HG03521 (cell line): ENCODE measurements around the gene LRRC27.

Source experiments
- ATAC-seq: cut with Tn5 transposase; IDR thresholded peaks from one replicate; pipeline ENCODE4 v1.9.1; 2021; ENCODE audit warnings: mild to moderate bottlenecking, moderate library complexity; ENCODE audit not compliant: unreplicated experiment

The LRRC27 gene

DNA sequence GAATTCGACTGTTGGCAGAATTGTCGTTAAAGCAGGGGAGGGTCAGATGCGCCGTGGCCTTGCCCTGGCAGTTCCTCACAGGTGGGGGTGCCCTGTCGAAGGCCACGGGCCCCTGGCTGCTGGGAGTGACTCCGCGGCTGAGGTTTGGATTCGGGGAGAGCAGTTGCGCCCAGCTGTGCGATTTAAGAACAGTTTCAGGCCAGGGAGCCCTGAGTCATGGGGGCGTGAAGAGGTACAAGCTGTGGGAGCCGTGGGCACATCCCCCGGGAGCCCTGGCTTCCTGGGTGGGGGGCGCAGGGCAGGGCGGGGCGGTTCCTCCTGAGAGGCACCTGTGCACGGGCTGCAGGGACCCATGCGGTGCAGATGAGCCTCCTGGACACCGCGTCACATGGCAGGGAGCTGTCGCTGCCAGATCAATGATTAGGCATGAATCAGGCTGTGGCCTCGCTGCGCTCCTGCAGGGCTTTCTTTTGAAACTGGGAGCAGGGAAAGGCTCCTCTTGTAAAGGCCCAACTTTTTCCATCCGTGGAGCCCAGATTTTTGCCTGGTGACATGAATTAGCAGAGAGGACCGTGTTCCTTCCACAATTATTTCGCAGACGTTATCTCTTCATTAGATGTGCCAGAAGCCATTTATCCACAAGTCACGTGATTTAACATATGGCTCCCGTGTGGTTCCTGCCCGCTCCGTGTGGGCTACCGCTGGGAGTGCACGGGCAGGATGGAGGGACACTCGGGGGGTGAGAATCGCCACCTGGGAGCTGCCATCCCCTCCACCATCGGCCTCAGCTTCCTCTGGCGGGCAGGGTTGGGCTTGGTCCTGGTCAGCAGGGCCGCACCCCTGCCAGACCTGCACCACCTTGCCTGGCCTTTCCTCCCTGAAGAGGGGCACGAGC lies 65.9 kb downstream of the LRRC27 start:
- peak; percentile 6 for ATAC-seq

DNA sequence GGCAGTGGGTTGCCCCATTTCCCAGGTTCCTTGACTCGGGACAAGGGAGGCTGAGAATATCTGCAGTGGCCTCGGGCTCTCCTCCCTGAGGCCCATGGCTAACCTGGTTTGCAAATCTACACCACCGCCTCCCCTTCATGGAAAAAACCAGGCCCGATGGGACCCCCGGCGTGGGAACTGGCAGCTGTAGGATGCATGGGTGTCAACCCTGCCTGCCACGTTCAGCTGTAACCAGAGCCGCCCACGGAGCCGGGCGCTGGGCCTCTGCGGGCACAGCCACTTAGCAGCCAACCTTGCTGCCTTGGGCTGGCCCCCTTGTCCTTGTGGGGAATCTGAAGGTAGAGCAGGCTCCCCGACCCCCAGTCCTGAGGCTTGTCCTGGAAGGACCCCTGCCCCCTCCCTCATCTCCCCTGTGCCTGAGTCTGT lies 66.6 kb downstream of the LRRC27 start:
- no peak for ATAC-seq

DNA sequence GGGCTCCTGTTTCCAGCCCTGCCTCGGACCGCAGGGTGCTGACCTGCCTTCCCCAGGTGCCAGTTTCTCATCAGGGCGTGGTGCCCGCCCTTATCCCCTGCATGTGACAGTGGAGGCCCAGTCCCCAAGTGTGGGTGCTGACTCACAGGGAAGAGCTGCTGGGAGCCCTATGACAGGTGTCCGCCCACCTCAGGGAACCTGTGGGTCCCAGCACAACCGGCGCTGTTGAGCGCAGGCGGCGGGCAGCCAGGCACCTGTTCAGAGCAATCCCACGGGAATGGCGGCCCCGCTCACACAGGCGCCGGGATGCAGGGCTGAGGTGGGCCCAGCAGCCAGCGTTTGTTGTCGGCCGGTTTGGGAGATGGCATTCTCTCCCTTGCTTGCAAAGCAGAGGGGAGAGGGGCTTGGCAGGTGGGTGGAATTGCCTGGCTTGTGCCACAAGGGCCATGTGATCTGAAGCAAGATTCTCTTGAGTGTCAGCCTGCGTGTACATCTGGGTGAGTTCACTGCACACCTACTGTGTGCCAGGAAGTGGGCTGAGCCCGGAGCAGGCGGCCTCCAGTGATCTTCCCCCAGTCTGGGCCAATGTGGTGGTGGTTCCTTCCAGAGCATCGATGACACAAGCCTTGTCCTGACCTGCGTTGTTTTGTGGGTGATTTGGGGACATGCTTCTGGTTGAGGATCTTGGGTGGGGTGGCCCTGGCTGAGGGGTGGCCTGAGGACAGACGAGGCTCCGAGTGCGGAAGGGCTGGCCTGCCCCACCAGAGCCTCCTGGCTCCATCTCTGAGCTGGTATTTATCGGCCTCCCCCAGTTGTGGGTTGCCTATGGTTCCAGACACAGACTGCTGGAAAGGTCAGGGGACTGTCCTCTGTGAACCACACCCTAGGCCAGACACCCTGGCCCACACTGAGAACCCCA lies 67.4 kb downstream of the LRRC27 start:
- ATAC-seq: no peak

DNA sequence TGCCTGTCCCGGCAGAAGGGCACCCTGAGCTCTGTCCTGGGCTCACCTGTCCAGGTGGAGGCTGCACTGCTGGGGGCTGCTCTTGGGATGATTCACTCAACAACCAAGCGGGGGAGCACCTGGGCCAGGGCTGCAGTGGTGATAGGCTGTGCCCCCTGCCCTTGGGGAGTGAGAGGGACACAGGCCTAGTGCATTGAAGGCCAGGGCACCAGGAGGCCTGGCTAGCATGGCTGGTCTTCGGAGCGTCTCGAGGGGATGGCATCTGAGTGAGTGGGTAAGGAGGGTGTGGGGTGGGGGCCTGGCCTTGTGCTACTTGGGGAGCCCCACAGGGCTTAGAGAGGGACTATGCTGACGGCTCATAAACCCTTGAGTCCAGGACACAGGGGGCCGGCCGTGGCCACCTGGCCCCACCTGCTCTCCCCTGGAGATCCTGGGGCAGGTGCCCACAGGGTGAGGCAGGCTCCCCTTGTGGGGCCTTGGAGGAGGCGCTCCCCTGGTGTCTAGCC lies 68.1 kb downstream of the LRRC27 start:
- no peak for ATAC-seq

DNA sequence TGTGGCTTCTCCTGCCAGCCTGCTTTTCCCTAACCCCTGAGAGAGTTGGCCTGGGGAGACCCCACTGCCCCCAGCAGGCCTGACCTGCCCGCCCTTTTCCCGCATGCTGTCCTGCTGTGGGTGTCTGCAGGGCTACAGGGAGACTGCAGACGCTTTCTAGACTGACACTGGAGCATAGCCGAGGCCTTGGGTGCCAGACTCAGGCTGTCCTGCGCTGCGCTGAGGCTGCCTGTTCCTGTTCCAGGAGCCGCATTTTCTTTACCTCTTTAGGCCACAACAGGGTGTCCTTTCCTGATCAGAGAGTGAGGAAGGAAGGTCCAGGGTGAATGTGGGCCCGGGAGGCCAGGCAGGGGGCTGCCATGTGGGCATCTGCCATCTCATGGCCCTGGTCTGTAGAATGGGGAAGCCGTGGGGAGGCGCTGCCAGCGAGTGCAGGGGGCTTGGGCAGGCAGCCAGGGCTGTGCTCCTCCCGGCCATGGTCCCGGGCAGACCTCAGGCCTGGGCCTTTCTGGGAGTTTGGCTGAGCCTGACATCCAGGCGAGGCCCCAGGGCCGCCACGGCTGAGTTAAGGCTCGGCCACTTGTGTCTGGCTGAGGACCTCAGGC lies 68.7 kb downstream of the LRRC27 start:
- ATAC-seq: no peak

DNA sequence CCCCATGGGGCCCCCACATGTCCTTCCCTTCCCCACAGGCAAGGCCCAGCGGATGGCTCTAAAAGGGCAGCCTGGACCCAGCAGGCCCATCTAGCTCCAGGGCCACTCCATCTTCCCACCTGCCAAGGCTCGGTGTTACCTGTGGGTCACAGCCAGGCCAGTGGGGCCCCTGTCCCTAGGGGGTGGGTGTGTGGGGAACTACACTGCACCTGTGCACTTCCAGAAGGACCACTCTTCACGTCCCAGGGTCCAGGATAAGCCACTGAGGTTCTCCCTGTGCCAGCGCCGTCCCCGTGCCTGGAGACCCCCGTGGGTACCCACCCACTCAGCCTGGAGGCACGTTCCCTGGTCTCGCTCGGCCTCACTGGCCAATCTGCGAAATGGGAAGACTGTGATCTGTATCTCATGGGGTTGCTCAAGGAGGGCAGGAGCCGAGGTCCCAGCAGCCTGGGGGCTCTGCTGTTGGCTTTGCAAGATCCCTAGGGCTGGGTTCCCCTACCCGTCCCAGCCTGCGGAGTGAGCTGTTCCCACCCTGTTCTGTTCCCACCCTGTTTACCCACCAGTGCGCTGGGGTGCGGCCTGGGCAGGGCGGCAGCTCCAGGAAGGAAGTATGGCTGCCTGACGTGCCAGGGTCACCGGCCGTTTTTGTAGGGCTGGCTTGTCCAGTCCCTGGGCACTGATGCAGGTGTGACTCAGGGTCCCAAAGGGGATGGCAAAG lies 69.6 kb downstream of the LRRC27 start:
- ATAC-seq: no peak

DNA sequence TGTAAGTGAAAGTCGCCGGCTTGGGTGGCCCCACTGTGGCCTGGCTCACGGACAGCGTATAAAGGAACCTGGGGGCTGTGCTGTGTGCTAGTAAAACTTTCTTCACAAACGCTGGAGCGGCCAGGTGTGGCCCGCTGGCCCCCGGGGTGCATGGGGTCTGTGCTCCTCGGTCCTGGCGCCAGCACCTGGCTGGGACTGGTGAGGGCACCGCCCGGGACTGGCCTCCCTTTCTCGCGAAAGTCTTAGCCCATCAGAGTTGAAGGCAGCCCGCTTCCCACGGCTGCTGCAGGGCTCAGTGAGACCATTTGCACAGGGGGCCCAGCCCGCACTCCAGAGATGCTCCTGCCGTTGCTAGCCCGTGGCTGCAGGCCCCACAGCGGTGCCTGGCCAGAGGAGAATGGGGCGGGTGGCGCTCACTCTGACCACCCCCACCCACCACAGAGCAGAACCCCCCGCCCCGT lies 70.8 kb downstream of the LRRC27 start:
- no peak for ATAC-seq

DNA sequence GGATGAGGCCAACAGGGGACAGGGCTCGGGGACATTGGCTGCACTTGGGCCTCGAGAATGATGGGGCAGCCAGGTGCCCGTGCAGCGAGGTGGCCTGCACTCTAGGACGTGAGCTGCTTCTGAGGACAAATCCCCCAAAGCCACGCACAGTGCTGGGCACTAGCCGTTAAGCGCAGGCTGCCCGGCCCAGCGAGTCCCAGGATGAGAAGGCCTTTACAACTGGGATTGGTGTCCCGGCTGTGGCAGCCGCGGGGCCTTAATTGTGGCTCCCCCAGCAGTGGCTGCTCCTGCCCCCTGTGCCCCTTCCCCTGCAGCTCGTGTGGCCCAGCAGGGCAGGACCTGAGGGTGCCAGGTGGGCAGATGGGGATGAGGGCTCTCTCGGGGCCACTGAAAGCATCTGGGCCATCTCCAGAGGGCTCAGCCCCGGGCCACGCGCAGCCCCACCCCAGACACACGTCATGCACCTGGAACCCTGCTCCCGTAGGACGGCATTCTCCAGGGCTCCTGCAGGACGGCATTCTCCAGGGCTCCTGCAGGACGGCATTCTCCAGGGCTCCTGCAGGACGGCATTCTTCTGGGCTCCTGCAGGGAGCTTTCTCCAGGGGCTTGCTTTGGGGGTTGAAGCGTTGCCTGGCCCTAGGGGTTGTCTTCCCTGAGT lies 71.6 kb downstream of the LRRC27 start:
- ATAC-seq: no peak

DNA sequence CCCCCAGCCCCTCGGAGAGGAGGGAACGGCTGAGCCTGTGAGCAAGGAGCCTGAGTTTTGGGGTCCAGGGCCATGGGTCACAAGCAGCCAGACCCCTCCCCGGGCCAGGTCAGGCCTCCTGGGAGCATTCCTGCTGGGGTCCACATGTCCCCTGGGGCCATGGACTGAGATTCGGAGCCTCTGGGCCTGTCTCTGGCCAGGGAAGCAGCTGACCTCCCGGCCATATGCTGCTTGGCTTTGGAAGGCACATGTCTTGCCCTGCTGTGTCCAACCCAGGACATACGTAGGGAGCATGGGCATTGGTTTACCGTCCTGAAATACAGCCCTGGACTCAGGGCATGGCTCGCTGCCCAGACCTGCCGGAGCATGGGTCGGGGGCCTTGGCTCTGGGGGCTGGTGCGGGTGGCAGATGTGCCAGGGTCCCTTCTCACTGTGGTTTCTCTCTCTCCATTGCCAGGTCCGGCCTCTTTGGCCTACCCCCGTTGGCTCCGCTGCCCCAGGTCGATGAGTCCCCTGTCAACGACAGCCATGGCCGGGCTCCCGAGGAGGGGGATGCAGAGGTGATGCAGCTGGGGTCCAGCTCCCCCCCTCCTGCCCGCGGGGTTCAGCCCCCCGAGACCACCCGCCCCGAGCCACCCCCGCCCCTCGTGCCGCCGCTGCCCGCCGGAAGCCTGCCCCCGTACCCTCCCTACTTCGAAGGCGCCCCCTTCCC lies 72.3 kb downstream of the LRRC27 start:
- no peak for ATAC-seq

DNA sequence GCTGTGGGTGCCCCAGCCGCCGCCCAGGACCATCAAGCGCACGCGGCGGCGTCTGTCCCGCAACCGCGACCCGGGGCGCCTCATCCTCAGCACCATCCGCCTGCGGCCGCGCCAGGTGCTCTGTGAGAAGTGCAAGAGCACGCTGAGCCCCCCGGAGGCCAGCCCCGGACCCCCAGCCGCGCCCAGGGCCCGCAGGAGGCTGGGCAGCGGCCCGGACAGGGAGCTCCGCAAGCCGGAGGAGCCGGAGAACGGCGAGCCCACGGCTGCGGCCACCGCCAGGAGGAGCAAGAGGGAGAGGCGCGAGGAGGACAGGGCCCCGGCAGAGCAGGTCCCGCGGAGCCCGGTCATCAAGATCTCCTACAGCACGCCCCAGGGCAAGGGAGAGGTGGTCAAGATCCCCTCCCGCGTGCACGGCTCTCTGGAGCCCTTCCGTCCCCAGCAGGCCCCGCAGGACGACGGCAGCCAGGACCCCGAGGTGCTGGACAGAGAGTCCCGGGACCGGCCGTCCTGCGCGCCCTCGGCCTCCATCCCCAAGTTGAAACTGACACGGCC lies 73.0 kb downstream of the LRRC27 start:
- no peak for ATAC-seq

DNA sequence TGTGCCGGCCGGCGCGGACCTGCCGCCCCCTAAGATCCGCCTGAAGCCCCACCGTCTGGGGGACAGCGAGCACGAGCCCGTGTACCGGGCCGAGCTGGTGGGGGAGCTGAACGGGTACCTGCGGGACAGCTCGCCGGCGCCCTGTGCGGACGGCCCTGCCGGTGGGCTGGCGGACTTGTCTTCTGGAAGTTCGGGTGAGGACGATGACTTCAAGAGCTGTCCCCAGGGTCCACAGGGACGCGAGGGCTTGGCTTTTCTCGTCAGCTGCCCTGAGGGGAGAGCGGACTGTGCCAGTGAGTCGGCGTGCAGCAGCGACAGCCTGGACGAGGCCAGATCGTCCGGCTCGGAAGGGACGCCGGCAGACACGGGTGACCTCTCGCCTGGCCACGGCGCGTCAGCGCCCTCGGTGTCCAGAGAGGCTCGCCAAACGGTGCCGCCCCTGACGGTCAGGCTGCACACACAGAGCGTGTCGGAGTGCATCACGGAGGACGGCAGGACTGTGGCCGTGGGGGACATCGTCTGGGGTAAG lies 73.5 kb downstream of the LRRC27 start:
- no peak for ATAC-seq

DNA sequence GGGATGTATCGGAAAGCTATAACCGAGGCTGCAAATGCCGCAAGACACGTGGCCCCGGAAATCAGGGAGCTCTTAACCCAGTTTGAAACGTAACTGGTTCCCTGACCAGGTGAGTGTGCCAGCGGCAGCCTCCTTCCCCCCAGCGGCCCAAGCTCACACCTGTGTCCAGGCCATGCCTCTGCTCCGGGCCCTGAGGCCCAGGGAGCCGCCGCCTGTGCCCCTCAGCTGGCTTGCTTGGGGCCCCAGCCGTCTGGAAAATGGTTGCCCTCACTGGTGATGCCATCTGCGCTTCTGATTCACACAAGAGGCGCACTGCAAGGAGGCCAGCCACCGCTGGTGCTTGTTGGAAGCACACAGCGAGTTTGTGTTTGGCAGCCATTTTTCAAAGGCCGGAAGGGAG lies 74.2 kb downstream of the LRRC27 start:
- no peak for ATAC-seq

DNA sequence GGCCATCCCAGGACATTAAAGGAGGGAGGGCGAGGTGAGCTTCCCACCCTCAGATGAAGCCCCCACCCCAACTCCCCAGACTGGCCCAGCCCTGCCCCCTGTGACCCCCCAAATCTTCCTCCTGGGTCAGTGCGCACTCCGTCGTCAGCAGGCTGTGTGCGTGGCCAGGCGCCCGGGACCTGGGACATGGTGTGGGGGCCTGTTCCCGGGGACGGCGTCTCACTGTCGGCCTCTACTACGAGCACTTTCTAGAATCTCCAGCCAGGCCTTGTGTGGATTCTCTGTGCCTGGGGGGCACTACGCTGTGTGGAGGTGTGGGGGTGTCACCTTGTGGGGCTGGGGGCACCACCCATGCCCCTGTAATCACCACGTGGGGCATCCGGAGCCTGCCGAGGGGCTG lies 74.8 kb downstream of the LRRC27 start:
- ATAC-seq: no peak

DNA sequence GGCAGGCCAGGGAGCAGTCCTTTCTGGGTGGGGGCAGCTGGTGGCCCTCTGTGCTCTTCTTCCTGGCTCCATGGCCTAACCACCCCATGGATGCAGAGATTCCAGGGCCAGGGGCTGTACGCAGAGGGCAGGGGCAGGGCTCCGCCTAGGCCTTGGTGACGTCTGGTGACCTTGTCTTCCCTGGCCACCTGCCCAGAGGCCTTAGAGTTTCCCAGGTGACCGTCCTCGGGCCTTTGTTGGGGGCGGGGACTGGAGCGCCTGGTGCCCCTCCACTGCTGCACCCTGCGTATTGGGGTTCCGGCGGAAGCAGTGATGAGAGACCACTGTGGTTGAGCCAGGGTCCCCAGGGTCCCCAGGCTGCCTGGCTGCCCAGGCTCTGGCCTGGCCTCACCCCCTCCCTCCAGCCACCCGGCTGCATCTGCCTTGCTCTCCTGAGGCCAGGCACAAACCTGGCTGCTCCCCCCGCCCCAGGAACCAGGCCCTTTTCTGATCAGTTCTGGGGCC lies 75.3 kb downstream of the LRRC27 start:
- no peak for ATAC-seq

DNA sequence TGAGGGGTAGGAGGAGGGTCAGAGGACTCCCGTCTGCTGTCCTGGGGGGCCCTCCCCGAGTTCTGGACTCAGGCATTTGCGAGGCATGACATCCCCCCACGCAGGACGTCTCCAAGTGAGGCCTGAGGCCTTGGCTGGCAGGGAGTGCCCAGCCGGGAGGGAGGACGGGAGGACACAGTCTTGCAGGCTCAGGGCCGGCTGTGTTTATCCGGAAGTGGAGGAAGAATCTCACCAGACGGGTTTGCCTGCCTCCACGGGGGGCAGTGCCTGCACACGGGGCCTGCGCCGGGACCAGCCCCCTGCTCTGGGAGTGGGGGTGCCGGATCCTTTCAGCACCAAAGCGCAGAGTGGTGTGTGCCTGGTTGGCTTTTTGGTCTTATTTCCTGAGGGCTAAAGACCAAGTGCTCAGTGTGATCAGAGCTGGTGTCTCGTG lies 75.9 kb downstream of the LRRC27 start:
- ATAC-seq: no peak

DNA sequence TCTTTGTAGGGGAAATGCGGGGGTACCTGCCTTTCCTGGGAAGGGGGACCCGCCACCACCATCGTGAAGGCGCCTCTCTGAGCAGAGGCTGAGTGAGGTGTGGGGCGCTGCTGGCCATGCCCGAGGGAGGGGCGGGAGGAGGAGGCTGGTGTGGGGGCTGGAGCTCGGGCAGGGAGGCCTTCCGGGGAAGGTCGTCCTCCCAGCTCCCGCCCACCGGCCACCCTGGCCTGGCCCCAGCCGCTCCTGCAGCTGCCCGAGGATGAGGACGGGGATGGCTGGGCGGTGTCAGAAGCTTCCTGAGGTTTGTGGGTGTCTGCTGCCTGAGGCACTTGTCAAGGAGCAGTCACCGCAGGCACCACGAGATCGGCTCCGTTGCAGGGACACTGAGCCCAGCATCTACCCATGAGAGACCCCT lies 76.4 kb downstream of the LRRC27 start:
- no peak for ATAC-seq

DNA sequence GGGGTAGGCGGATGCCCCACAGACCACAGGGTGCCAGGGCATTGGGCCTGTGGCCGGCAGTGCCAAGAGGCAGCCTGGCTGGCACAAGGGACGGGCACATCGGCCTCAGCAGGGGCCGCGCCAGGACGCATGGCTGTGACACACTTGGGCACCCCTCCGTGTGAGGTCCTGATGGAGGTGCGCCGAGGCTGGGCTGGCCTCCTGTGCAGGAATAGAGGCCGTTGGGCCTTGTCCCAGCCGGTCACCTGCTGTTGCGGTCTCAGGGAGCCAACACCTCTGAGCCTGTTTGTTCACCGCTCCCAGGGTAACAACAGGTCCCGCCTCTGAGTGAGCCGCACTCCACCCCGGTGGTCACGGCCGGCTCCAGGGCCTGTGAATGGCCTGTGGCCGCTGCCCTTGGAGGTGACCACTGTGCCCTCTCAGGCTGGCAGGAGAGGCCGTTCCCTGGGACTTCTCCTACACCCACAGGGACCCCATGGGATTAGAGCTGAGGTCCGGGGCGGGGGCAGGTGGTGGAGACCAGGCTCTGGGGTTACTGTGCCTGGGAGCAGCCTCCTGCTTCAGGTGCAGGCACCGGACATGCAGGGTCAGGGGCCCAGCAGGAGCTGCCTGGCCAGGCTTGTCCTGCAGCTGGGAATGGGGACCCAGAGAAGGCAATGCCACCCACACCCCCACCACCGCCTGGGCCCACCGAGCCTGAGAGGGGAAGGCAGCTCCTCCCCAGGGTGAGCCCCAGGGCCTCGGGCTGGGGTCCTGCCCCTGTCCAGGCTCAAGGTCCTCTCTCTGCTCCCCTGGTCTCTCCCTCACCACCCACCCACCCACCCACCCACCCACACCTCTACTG lies 77.1 kb downstream of the LRRC27 start:
- no peak for ATAC-seq

DNA sequence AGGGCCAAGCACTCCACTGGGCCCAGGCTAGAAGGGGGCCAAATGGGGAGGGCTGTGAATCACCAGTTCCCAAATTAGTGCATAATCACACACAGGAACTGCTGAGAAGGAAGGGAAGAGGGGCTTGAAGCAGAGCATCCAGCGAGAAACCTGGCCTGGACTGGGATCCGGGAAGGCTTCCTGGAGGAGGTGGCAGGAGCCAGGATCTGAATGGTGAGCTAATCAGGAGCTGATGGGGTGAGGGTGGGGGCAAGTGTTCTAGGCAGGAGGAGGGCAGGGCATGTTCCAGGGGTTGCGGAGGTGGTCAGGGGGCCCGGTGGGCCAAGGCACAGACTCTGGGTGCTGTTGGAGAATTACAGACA lies 77.7 kb downstream of the LRRC27 start:
- no peak for ATAC-seq
